GM18526 (cell line): Measurements from ENCODE around the gene NRCAM.

Source experiments
- POLR2A ChIP-seq: IDR thresholded peaks from 3 replicates; pipeline ENCODE4 v1.6.1; 2011; ENCODE audit not compliant: insufficient read length; ENCODE audit errors: extremely low read depth

NRCAM gene

GRCh38 chr7:108270385-108271015, 185.7 kb downstream of the NRCAM start:
- no peak for TF ChIP-seq POLR2A

DNA sequence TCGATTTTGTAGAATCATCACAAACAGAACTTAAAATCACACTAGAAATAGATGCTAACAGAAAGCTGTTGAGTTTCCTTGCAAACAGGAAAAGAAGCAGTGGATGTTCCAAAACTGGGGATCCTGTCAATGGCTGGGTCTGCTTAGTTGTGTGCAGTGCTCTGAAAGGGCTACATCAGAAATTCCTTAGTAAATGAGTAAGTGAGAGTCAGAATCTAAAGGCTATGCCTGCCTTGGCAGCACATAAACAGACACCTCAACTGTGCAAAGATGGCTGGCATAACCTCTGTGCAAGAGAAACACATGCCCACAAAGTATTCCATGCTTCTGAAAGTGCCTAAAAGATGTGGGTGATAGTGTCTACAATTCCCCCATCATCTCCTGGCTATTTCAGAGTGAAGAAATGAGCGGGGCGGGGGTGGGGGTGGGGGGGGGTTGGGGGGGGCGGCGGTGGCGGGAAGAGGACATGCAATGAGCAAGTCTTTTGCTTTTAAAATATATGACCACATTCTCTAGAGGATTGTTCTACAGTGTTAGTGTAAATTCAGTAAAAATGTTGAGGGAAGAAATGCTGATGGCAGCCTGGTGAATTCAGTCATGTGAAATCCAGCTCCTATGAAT, 187.9 kb downstream of the NRCAM start:
- TF ChIP-seq POLR2A, result no peak

- TF ChIP-seq POLR2A, result no peak
Observed at GRCh38 chr7:108267615-108268014, 188.6 kb downstream of the NRCAM start.

DNA sequence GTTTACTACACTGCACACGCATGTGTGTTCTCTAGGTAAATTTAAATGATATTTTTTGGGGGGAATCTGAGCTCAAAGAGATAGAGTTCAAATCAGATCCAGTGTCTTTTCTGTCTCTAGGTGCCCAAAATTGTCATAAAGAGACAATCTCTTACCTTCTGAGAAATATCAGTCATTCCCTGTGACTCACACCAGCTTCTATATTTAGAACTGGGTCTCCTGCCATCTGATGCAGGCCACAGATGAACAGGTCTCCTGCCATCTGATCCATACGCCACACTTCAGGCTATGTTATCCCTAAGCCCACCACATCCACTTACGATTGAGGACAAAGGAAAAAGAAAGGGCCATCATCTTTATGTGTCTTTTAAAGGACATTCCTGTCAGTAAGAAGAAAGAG, 189.7 kb downstream of the NRCAM start:
- no peak for TF ChIP-seq POLR2A

- TF ChIP-seq POLR2A, result no peak
Observed at GRCh38 chr7:108266035-108266434, 190.2 kb downstream of the NRCAM start.

- TF ChIP-seq POLR2A, result no peak
Observed at GRCh38 chr7:108265007-108265406, 191.2 kb downstream of the NRCAM start.

DNA sequence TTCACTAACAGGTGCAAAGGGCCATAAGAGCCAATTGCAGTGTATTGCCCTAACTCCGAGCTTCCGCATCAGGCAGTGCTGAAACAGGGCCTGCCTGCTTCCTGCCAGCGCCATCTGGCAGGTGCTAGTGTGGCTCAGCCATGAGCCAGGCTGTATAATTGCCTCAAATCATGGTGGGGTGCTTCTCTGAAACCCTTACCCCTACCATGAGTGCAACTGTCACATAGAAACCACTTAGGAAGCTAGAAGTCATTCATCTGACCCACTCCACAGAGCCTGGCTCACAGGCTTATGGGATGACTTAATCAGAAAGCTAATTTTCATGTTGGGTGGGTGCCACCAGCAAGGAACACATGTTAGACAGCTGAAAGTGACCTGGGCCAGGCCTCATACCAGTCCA, 192.8 kb downstream of the NRCAM start:
- no peak for TF ChIP-seq POLR2A

- no peak for TF ChIP-seq POLR2A
Observed at GRCh38 chr7:108261560-108262255, 194.5 kb downstream of the NRCAM start.

DNA sequence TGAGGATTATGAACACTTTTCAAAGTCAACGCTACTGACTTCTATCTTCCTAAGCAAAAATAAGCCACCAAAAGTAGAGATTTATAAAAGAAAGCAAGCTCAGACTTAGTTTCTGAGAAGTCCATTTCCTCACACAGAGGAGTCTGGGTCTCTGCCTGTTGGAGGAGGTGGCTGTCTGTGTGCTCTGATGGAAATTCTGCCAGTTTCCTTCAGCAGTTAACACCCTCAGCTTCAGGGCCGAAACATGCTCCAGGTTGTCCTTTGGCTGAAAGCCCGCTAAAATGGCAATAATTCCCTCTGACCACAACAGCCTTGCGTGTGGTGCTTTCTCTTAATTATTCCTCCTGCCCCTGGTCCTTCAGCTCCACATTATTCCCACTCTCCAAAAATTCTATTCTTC, 198.3 kb downstream of the NRCAM start:
- TF ChIP-seq POLR2A, result no peak

DNA sequence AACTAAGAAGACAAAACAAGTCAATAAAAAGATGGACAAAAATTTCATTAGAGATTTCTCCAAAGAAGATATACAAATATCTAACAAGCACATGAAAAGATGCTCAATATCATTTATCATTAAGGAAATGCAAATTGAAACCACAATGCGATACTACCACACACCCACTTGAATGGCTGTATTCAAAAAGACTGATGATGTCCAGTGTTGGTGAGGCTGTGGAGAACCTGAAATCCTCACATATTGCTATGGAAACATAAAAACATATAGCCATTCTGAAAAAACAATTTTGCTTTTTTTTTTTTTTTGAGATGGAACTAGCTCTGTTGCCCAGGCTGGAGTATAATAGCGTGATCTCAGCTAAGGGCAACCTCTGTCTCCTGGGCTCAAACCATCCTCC, 202.0 kb downstream of the NRCAM start:
- no peak for TF ChIP-seq POLR2A

- TF ChIP-seq POLR2A, result no peak
Observed at GRCh38 chr7:108253275-108254044, 202.8 kb downstream of the NRCAM start.

- no peak for TF ChIP-seq POLR2A
Observed at GRCh38 chr7:108252177-108252576, 204.1 kb downstream of the NRCAM start.

GRCh38 chr7:108251700-108252099, 204.5 kb downstream of the NRCAM start:
- no peak for TF ChIP-seq POLR2A

GRCh38 chr7:108249453-108249852, 206.8 kb downstream of the NRCAM start:
- TF ChIP-seq POLR2A, result no peak

- no peak for TF ChIP-seq POLR2A
Observed at GRCh38 chr7:108248821-108249220, 207.4 kb downstream of the NRCAM start.

- TF ChIP-seq POLR2A, result no peak
Observed at GRCh38 chr7:108248418-108248817, 207.8 kb downstream of the NRCAM start.
